Psoas muscle (tissue), 8 donors: ENCODE measurements around the gene GPR6. TPM values are rescaled to one million over a fixed set of nuclear protein-coding genes. Genes with fewer than 3 reads are reported as not detected.

Experiments
- ATAC-seq, 4 donors: fragments of 200-7000 bp; cut with Tn5 transposase; one replicate each; pipeline ENCODE4 v1.9.1; 2020; ENCODE audit warnings: moderate library complexity in 3 of 4, mild to moderate bottlenecking in 2 of 4
- DNase-seq, 2 donors: peaks; one replicate each; pipeline ENCODE4 v3.0.0-alpha.2; 2020
- H3K27ac ChIP-seq: fragments of 200-600 bp; one replicate; pipeline ENCODE4 v1.8.0; 2022
- H3K27me3 ChIP-seq, 3 donors: fragments of 200-600 bp in 1 of 3; one replicate each; pipeline versions ENCODE4 v1.6.1 to v1.8.0; 2013 to 2022; ENCODE audit warnings: low read length in 2 of 3, mild to moderate bottlenecking in 2 of 3, moderate library complexity in 1 of 3; ENCODE audit not compliant: insufficient read depth in 3 of 3
- H3K36me3 ChIP-seq, 2 donors: fragments of 200-600 bp in 1 of 2; one replicate each; pipeline versions ENCODE4 v1.6.1 to v1.8.0; 2013 to 2022; ENCODE audit warnings: low read depth in 1 of 2, mild to moderate bottlenecking in 1 of 2, moderate library complexity in 1 of 2; ENCODE audit not compliant: insufficient read depth in 1 of 2
- H3K4me1 ChIP-seq: fragments of 200-600 bp; one replicate; pipeline ENCODE4 v1.8.0; 2022
- H3K4me3 ChIP-seq: fragments of 200-600 bp; one replicate; pipeline ENCODE4 v1.8.0; 2022; ENCODE audit warnings: mild to moderate bottlenecking
- H3K9me3 ChIP-seq: fragments of 200-600 bp; one replicate; pipeline ENCODE4 v1.8.0; 2022
- CTCF ChIP-seq: fragments of 200-600 bp; IDR thresholded peaks from one replicate; pipeline ENCODE4 v1.8.0; 2022; ENCODE audit warnings: antibody characterized with exemption
- WGBS, 3 donors: extraction: QIAGEN DNeasy Blood & Tissue Kit; methylation state at CpG; one replicate each; pipeline versions ENCODE4 v1.1.6 to v1.1.7; 2013; 5-methylcytosine and 5-hydroxymethylcytosine counted together
- intact Hi-C, 2 donors: fragments of 100-400 bp; cut with DNase I; formaldehyde crosslinking; loops; one replicate each; pipeline versions ENCODE4 v1.11.0 to v1.14.2; 2022
- polyA plus RNA-seq, 3 donors: library from polyadenylated mRNA; stranded (reverse); fragments of 200-250 nt; gene quantifications; one replicate each; pipeline ENCODE4 v1.2.3, GENCODE V29; 2013
- total RNA-seq, 4 donors: library from RNA; stranded (reverse); fragmentation: NEBNext Ultra II Directional in 2 of 4; extraction: Animal tissue kit (Norgen Biotek cat#: 25700) in 2 of 4; gene quantifications; one replicate each; pipeline versions ENCODE4 v1.2.1 to v1.2.4, GENCODE V29; 2021 to 2023
- donor health status: healthy with polysubstance abuse.
- donor health status: DM: no; HTN: no; CAD: no; lungs with moderate emphysema.
- donor health status: Bipolar disorder and iron deficiency.
- donor health status: healthy.
- donor health status: DM: yes; HTN: yes; CAD: no.
- donor health status: DM: no; HTN: no; CAD: no.
- donor health status: DM: no; HTN: no; CAD: no.
- donor health status: DM: yes; HTN: yes; CAD: no.

The GPR6 gene
- total and polyA plus RNA-seq, 7 donors = not detected

DNA sequence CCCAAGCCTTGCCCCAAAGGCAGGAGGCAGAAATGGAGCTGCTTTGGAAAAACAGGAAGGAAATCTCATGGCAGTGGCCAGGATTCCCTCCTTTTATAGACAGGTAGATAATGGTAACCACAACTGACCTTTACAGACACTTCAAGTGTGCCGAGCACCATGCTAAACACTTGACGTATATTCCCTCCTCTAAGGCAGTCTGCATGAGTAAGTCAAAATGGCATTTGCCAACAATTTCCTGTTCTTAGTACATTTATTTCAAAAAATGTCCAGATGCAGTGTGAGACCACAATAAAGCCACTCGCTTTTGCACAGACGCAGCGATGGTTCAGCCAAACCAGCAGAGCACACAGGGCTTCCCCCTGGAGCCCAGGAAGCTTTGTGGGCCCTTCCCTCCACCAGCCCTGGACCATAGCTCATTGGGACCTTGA is 16.5 kb upstream of the GPR6 start:
- WGBS, 3 donors = 89 to 92% (median 90%) methylated on average over 5 of the region's 5 CpGs
- TF ChIP-seq CTCF = no peak
- H3K27me3 ChIP-seq = no peaks in the 10 kb centered on the region
- intact Hi-C loops = no loop called here
- H3K4me3 ChIP-seq = no peak overlapping the region
- H3K36me3 ChIP-seq = no peaks in the 10 kb centered on the region
- H3K27ac ChIP-seq = no peak overlapping the region
- no peaks in the 10 kb centered on the region for H3K4me1 ChIP-seq
- ATAC-seq (no peak), DNase-seq (no peak)
- H3K9me3 ChIP-seq = peaks cover 5% of the 10 kb centered on the region

- no peaks in the 10 kb centered on the region for H3K4me1 ChIP-seq
- no peak overlapping the region for H3K27ac ChIP-seq
- WGBS, 3 donors = 70 to 76% (median 72%) methylated on average over 5 of the region's 5 CpGs
- H3K9me3 ChIP-seq = peaks cover 5% of the 10 kb centered on the region
- ATAC-seq = no peak
- no peaks in the 10 kb centered on the region for H3K36me3 ChIP-seq
- H3K4me3 ChIP-seq = no peak overlapping the region
- no peaks in the 10 kb centered on the region for H3K27me3 ChIP-seq
- TF ChIP-seq CTCF = no peak
- DNase-seq = no peak
- intact Hi-C loops = no loop called here
Observed at GRCh38 chr6:109962271-109962670, 15.8 kb upstream of the GPR6 start.

GRCh38 chr6:109963598-109964170 is 14.4 kb upstream of the GPR6 start:
- ATAC-seq = no peak
- 80 to 89% (median 82%) methylated on average over 2 of the region's 2 CpGs for WGBS, 3 donors

GRCh38 chr6:109964949-109965348 is 13.2 kb upstream of the GPR6 start:
- Histone ChIP-seq H3K27me3 (no peaks in the 10 kb centered on the region), H3K36me3 (no peaks in the 10 kb centered on the region), H3K4me3 (no peak overlapping the region), H3K27ac (no peak overlapping the region), H3K9me3 (peaks cover 5% of the 10 kb centered on the region), H3K4me1 (no peaks in the 10 kb centered on the region)
- ATAC-seq (no peak), DNase-seq (no peak)
- 90 to 98% (median 95%) methylated on average over 2 of the region's 2 CpGs for WGBS, 3 donors
- intact Hi-C loops = no loop called here
- TF ChIP-seq CTCF = no peak

More at GRCh38 chr6:109963598-109964170, 14.4 kb upstream of the GPR6 start:
- no peak for DNase-seq
- intact Hi-C loops = no loop called here
- no peak for TF ChIP-seq CTCF
- Histone ChIP-seq H3K4me1 (no peaks in the 10 kb centered on the region), H3K36me3 (no peaks in the 10 kb centered on the region), H3K27ac (no peak overlapping the region), H3K27me3 (no peaks in the 10 kb centered on the region), H3K9me3 (peaks cover 5% of the 10 kb centered on the region), H3K4me3 (no peak overlapping the region)

GRCh38 chr6:109966299-109966698 is 11.8 kb upstream of the GPR6 start:
- DNase-seq (no peak), ATAC-seq (no peak)
- no peak for TF ChIP-seq CTCF
- Histone ChIP-seq H3K4me3 (no peak overlapping the region), H3K27me3 (no peaks in the 10 kb centered on the region), H3K4me1 (no peaks in the 10 kb centered on the region), H3K27ac (no peak overlapping the region), H3K9me3 (peaks cover 5% of the 10 kb centered on the region), H3K36me3 (no peaks in the 10 kb centered on the region)
- intact Hi-C loops = no loop called here
- 68 to 86% (median 84%) methylated on average over 1 of the region's 1 CpG for WGBS, 3 donors
